Heart right ventricle (tissue), 16 donors: ENCODE results near the gene UBE2E1. TPM values are rescaled to one million over a fixed set of nuclear protein-coding genes. Genes with fewer than 3 reads are reported as not detected.

ENCODE experiments used
- ATAC-seq, 8 donors: fragments of 200-7000 bp; cut with Tn5 transposase; one replicate each; pipeline ENCODE4 v1.9.1; 2020; ENCODE audit warnings: mild to moderate bottlenecking in 8 of 8, moderate library complexity in 8 of 8, moderate number of reproducible peaks in 1 of 8
- DNase-seq, 2 donors: peaks; one replicate each; pipeline ENCODE4 v3.0.0-alpha.2; 2020
- H3K27ac ChIP-seq, 10 donors: fragments of 200-600 bp; sonication (generic) in 2 of 10; one replicate each; pipeline versions ENCODE4 v1.5.0 to v1.8.0; 2020 to 2022; ENCODE audit warnings: mild to moderate bottlenecking in 3 of 10
- H3K27me3 ChIP-seq, 7 donors: fragments of 200-600 bp; one replicate each; pipeline ENCODE4 v1.8.0; 2021 to 2022; ENCODE audit warnings: mild to moderate bottlenecking in 2 of 7
- H3K36me3 ChIP-seq, 9 donors: fragments of 200-600 bp; sonication (generic) in 1 of 9; one replicate each; pipeline versions ENCODE4 v1.5.0 to v1.8.0; 2020 to 2022; ENCODE audit warnings: mild to moderate bottlenecking in 2 of 9
- H3K4me1 ChIP-seq, 9 donors: fragments of 200-600 bp; sonication (generic) in 1 of 9; one replicate each; pipeline versions ENCODE4 v1.5.0 to v1.8.0; 2020 to 2022; ENCODE audit warnings: mild to moderate bottlenecking in 4 of 9
- H3K4me3 ChIP-seq, 10 donors: fragments of 200-600 bp; sonication (generic) in 2 of 10; one replicate each; pipeline versions ENCODE4 v1.5.0 to v1.8.0; 2020 to 2022; ENCODE audit warnings: mild to moderate bottlenecking in 7 of 10, moderate library complexity in 2 of 10
- H3K9me3 ChIP-seq, 11 donors: fragments of 200-600 bp in 10 of 11; sonication (generic) in 2 of 11; one replicate each; pipeline versions ENCODE4 v1.5.0 to v1.8.0; 2013 to 2022; ENCODE audit warnings: mild to moderate bottlenecking in 2 of 11, control low read depth in 1 of 11, moderate library complexity in 1 of 11
- WGBS, 2 donors: extraction: QIAGEN DNeasy Blood & Tissue Kit; methylation state at CpG; one replicate each; pipeline ENCODE4 v1.1.7; 2013; ENCODE audit warnings: inconsistent platforms in 1 of 2; 5-methylcytosine and 5-hydroxymethylcytosine counted together
- intact Hi-C, 10 donors: fragments of 100-400 bp; cut with DNase I; formaldehyde crosslinking; loops; one replicate each; pipeline versions ENCODE4 v1.11.1 to v1.14.2; 2022
- polyA plus RNA-seq, 2 donors: library from polyadenylated mRNA; stranded (reverse); fragments of 200-250 nt; gene quantifications; one replicate each; pipeline ENCODE4 v1.2.3, GENCODE V29; 2013
- total RNA-seq, 10 donors: library from RNA; stranded (reverse); fragmentation: NEBNext Ultra II Directional in 3 of 10; extraction: Animal tissue kit (Norgen Biotek cat#: 25700) in 3 of 10; gene quantifications; one replicate each; pipeline versions ENCODE4 v1.2.1 to v1.2.4, GENCODE V29; 2021 to 2023
- TF ChIP-seq, protein P1 (sequence below), 9 donors: fragments of 200-600 bp; sonication (generic) in 2 of 9; IDR thresholded peaks; one replicate each; pipeline versions ENCODE4 v1.5.0 to v1.8.0; 2021 to 2022; ENCODE audit warnings: antibody characterized with exemption in 9 of 9, mild to moderate bottlenecking in 5 of 9, moderate library complexity in 1 of 9
- donor health status: Arrhythmogenic right ventricular cardiomyopathy.
- donor health status: ischemic (EF 13 %, LVEDD 7.1; RV severe dilation, severe dysfunction).
- donor health status: healthy with polysubstance abuse.
- donor health status: DM: no; HTN: yes; CAD: no.
- donor health status: DM: no; HTN: no; CAD: no.
- donor health status: ischemic (EF 25% LVEDD 6.9; RV normal size, moderate dysfunction).
- donor health status: ischemic (EF 25% LVEDD 5.7; RV mildly dilated, moderate dysfunction).
- donor health status: healthy.
- donor health status: DM: yes; HTN: yes; CAD: no.
- donor health status: Ischemic cardiomyopathy.
- donor health status: ischemic (EF 35%, LVEDD 5.7; RV mildly dilated, moderate dysfunction).
- donor health status: nonischemic (EF 11% LVEDD 7.7; RV severe dilation, severe dysfunction).
- donor health status: DM: yes; HTN: yes; CAD: no.
- donor health status: PGD.
- donor health status: ischemic (EF 29% LVEDD 5.4; RV normal size, mild dysfunction).
- donor health status: nonischemic (EF 23%, LVEDD 6.1; RV moderate dilation, normal function).

UBE2E1 gene
- total and polyA plus RNA-seq, 12 donors = 45.2 to 88.8 (median 64.5) TPM

DNA sequence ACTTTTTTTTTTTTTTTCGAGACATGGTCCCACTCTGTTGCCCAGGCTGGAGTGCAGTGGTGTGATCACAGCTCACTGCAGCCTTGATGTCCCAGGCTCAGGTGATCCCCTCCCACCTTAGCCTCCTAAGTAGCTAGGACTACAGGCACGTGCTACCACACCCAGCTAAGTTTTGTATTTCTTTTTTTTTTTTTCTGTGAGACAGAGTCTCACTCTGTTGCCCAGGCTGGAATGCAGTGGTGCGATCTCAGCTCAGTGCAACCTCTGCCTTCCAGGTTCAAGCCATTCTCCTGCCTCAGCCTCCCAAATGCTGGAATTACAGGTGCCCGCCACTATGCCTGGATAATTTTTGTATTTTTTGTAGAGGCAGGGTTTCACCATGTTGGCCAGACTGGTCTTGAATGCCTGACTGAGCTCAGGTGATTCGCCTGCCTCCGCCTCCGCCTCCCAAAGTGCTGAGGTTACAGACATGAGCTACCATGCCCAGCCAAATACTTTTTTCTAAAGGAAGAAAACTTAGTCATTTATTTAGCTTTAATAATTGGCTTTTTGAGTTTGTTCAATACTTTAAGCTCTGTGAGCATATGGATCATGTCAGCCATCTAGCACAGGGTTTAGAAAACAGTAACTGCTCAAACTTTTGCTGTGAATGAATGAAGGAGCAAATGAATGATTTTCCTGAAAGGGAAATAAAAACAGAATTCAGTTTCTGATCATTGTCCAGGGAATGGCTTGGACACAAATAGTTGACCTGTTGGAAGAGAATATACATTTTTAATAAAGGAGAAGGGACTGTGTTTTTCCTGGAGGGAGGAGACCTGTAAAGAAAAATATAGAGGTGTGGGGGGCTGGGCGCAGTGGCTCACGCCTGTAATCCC, 26.0 kb downstream of the UBE2E1 start:
- Histone ChIP-seq H3K4me1 (peaks cover 0 to 64% (median 50%) of the 10 kb centered on the region in 9 donors), H3K27ac (no peak overlapping the region), H3K36me3 (no peaks in the 10 kb centered on the region), H3K27me3 (no peaks in the 10 kb centered on the region), H3K4me3 (no peak overlapping the region), H3K9me3 (no peaks in the 10 kb centered on the region)
- DNase-seq (no peak), ATAC-seq (no peak)
- intact Hi-C loops = no loop called here
- TF ChIP-seq, protein P1, sequence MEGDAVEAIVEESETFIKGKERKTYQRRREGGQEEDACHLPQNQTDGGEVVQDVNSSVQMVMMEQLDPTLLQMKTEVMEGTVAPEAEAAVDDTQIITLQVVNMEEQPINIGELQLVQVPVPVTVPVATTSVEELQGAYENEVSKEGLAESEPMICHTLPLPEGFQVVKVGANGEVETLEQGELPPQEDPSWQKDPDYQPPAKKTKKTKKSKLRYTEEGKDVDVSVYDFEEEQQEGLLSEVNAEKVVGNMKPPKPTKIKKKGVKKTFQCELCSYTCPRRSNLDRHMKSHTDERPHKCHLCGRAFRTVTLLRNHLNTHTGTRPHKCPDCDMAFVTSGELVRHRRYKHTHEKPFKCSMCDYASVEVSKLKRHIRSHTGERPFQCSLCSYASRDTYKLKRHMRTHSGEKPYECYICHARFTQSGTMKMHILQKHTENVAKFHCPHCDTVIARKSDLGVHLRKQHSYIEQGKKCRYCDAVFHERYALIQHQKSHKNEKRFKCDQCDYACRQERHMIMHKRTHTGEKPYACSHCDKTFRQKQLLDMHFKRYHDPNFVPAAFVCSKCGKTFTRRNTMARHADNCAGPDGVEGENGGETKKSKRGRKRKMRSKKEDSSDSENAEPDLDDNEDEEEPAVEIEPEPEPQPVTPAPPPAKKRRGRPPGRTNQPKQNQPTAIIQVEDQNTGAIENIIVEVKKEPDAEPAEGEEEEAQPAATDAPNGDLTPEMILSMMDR (IDR thresholded peaks at IDR 0.05) = no peak
- 93 to 94% methylated on average over 9 of the region's 9 CpGs for WGBS, 2 donors

DNA sequence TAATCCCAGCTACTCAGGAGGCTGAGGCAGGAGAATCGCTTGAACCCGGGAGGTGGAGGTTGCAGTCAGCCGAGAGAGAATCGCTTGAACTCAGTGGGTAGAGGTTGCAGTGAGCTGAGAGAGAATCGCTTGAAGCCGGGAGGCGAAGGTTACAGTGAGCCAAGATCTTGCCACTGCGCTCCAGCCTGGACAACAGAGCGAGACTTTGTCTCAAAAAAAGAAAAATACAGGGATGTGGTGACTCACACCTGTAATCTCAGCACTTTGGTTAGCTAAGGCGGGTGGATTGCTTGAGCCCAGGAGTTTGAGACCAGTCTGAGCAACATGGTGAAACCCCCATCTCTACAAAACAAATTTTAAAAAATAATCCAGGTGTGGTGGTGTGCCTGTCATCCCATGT, 26.8 kb downstream of the UBE2E1 start:
- peaks cover 0 to 64% (median 50%) of the 10 kb centered on the region in 9 donors for H3K4me1 ChIP-seq
- no peaks in the 10 kb centered on the region for H3K9me3 ChIP-seq
- DNase-seq (no peak), ATAC-seq (no peak)
- TF ChIP-seq, protein P1 (IDR thresholded peaks at IDR 0.05) = no peak
- H3K36me3 ChIP-seq = no peaks in the 10 kb centered on the region
- no peak overlapping the region for H3K4me3 ChIP-seq
- H3K27ac ChIP-seq = no peak overlapping the region
- WGBS, 2 donors = 96 to 99% methylated on average over 10 of the region's 10 CpGs
- intact Hi-C loops = no loop called here
- H3K27me3 ChIP-seq = no peaks in the 10 kb centered on the region

GRCh38 chr3:23834082-23834870, 28.5 kb downstream of the UBE2E1 start:
- Histone ChIP-seq H3K27me3 (no peaks in the 10 kb centered on the region), H3K36me3 (no peaks in the 10 kb centered on the region), H3K4me3 (no peak overlapping the region), H3K27ac (peak overlapping the region in 1 of 10 donors; percentile 13), H3K9me3 (no peaks in the 10 kb centered on the region), H3K4me1 (peaks cover 0 to 66% (median 49%) of the 10 kb centered on the region in 9 donors)
- 53 to 64% methylated on average over 2 of the region's 2 CpGs for WGBS, 2 donors
- ATAC-seq (peak in 1 of 8 donors; percentile 23), DNase-seq (no peak)
- intact Hi-C loops = no loop called here
- TF ChIP-seq, protein P1 (IDR thresholded peaks at IDR 0.05) = peak in 6 of 9 donors; percentile 25 to 50 (median 38)

- intact Hi-C loops = no loop called here
- TF ChIP-seq, protein P1 (IDR thresholded peaks at IDR 0.05) = no peak
- H3K4me1 ChIP-seq = peaks cover 0 to 59% (median 45%) of the 10 kb centered on the region in 9 donors
- no peaks in the 10 kb centered on the region for H3K36me3 ChIP-seq
- no peak overlapping the region for H3K27ac ChIP-seq
- no peak for ATAC-seq
- WGBS, 2 donors = 90 to 94% methylated on average over 2 of the region's 2 CpGs
- no peaks in the 10 kb centered on the region for H3K9me3 ChIP-seq
- no peaks in the 10 kb centered on the region for H3K27me3 ChIP-seq
- no peak for DNase-seq
- H3K4me3 ChIP-seq = no peak overlapping the region
Measured at GRCh38 chr3:23835087-23835486, 29.3 kb downstream of the UBE2E1 start.
